Neuronal stem cell (in vitro differentiated cells): ENCODE data around the gene FSIP1.
"Not testable (repeated sequence)": the region's sequence is repeated elsewhere in the genome, so short reads cannot be mapped to it uniquely, and the experiment has no call there.

Experiments used
- DNase-seq: peaks from one replicate; pipeline ENCODE4 v3.0.0-alpha.2; 2013; ENCODE audit warnings: low spot score
- H2AFZ ChIP-seq: one replicate; pipeline ENCODE4 v1.6.1; 2013; ENCODE audit warnings: mild to moderate bottlenecking, low read length, inconsistent platforms
- H2AK5ac ChIP-seq: 2 replicates; pipeline ENCODE4 v1.6.1; 2013; ENCODE audit warnings: low read depth, mild to moderate bottlenecking, inconsistent platforms, low read length, moderate library complexity, mixed read lengths
- H2BK120ac ChIP-seq: 2 replicates; pipeline ENCODE4 v1.6.1; 2013; ENCODE audit warnings: low read depth, mild to moderate bottlenecking, inconsistent platforms, low read length, moderate library complexity, mixed read lengths
- H2BK12ac ChIP-seq: one replicate; pipeline ENCODE4 v1.6.1; 2013; ENCODE audit warnings: low read length, inconsistent platforms
- H2BK15ac ChIP-seq: 2 replicates; pipeline ENCODE4 v1.6.1; 2013; ENCODE audit warnings: mild to moderate bottlenecking, low read length, inconsistent platforms, mixed read lengths
- H2BK5ac ChIP-seq: one replicate; pipeline ENCODE4 v1.6.1; 2013; ENCODE audit warnings: inconsistent platforms, mild to moderate bottlenecking, low read length, moderate library complexity
- H3K14ac ChIP-seq: one replicate; pipeline ENCODE4 v1.6.1; 2013; ENCODE audit warnings: low read length, inconsistent platforms
- H3K18ac ChIP-seq: 2 replicates; pipeline ENCODE4 v1.6.1; 2013; ENCODE audit warnings: low read length, inconsistent platforms
- H3K23ac ChIP-seq: 2 replicates; pipeline ENCODE4 v1.6.1; 2013; ENCODE audit warnings: low read depth, mild to moderate bottlenecking, mixed read lengths, low read length, inconsistent platforms; ENCODE audit not compliant: poor library complexity
- H3K27ac ChIP-seq: replicated peaks from 3 replicates; pipeline ENCODE4 v1.5.1; 2013; ENCODE audit warnings: low read length, inconsistent platforms
- H3K27me3 ChIP-seq, 3 experiments: 2 replicates each; pipeline ENCODE4 v1.6.1; 2013; ENCODE audit warnings: low read length in 3 of 3, mild to moderate bottlenecking in 2 of 3, inconsistent platforms in 1 of 3, low read depth in 1 of 3, mixed read lengths in 1 of 3, moderate library complexity in 1 of 3; ENCODE audit not compliant: control insufficient read depth in 3 of 3, insufficient read depth in 3 of 3
- H3K36me3 ChIP-seq, 2 donors: replicated peaks in 1 of 2; 2 replicates each; pipeline ENCODE4 v1.6.1; 2013; ENCODE audit warnings: low read length in 2 of 2; ENCODE audit not compliant: control insufficient read depth in 2 of 2, insufficient read depth in 2 of 2
- H3K4ac ChIP-seq: 2 replicates; pipeline ENCODE4 v1.6.1; 2013; ENCODE audit warnings: inconsistent platforms, mild to moderate bottlenecking, low read length, moderate library complexity
- H3K4me1 ChIP-seq, 2 donors: 1 replicate in 1 of 2; 2 replicates in 1 of 2; pipeline ENCODE4 v1.6.1; 2013; ENCODE audit warnings: low read length in 2 of 2, low read depth in 1 of 2; ENCODE audit not compliant: control insufficient read depth in 2 of 2, insufficient read depth in 1 of 2
- H3K4me2 ChIP-seq: one replicate; pipeline ENCODE4 v1.6.1; 2013; ENCODE audit warnings: mild to moderate bottlenecking, low read length, inconsistent platforms; ENCODE audit not compliant: insufficient read depth, poor library complexity, severe bottlenecking
- H3K4me3 ChIP-seq, 2 donors: 2 replicates each; pipeline ENCODE4 v1.5.1; 2013; ENCODE audit warnings: low read length in 2 of 2, mild to moderate bottlenecking in 2 of 2, inconsistent platforms in 1 of 2, moderate library complexity in 1 of 2
- H3K79me1 ChIP-seq: one replicate; pipeline ENCODE4 v1.6.1; 2013; ENCODE audit warnings: low read depth, mild to moderate bottlenecking, inconsistent platforms, low read length, moderate library complexity
- H3K9ac ChIP-seq: one replicate; pipeline ENCODE4 v1.6.1; 2013; ENCODE audit warnings: mild to moderate bottlenecking, low read depth, low read length, inconsistent platforms; ENCODE audit not compliant: poor library complexity
- H3K9me3 ChIP-seq, 2 donors: replicated peaks in 1 of 2; 2 replicates each; pipeline versions ENCODE3 to v1.6.1; 2013; ENCODE audit warnings: low read length in 2 of 2, mild to moderate bottlenecking in 2 of 2, inconsistent platforms in 1 of 2, low read depth in 1 of 2, mixed read lengths in 1 of 2, moderate library complexity in 1 of 2; ENCODE audit not compliant: control insufficient read depth in 2 of 2, insufficient read depth in 1 of 2
- H4K8ac ChIP-seq: one replicate; pipeline ENCODE4 v1.6.1; 2013; ENCODE audit warnings: low read depth, mild to moderate bottlenecking, inconsistent platforms, low read length, moderate library complexity
- H4K91ac ChIP-seq: one replicate; pipeline ENCODE4 v1.6.1; 2013; ENCODE audit warnings: low read length, low read depth, mild to moderate bottlenecking, inconsistent platforms; ENCODE audit not compliant: poor library complexity
- WGBS, 2 donors: extraction: QIAGEN DNeasy Blood & Tissue Kit; methylation state at CpG; one replicate each; pipeline ENCODE4 v1.1.7; 2013; ENCODE audit warnings: missing lambda C conversion rate in 2 of 2, mixed read lengths in 1 of 2; ENCODE audit not compliant: insufficient read length in 2 of 2, insufficient replicate concordance in 1 of 2; ENCODE audit errors: extremely low coverage in 2 of 2; 5-methylcytosine and 5-hydroxymethylcytosine counted together

Gene FSIP1

DNA sequence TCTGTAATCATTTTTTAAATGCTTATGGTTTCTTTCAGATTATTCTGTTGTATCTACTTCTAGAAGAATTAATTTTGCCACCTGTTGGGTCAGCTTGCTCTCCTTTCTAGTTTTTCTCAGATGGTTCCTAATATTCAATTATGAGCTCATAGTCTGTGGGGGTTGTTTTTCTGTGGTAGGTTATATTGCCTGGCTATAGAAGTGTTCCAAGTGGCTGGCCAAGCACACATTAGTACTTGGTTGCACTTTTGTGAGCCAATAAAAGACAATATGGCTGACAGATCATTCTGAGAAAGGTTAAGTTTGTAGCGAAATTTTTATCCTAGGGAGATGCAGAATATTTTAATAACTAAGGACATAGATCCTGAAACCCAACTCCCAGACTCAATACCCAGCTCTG lies 31.8 kb upstream of the FSIP1 start:
- Histone ChIP-seq H2BK12ac (no peak overlapping the region), H3K79me1 (no peaks in the 10 kb centered on the region), H2BK120ac (no peak overlapping the region), H3K23ac (no peak overlapping the region), H3K4ac (no peak overlapping the region), H2BK15ac (no peak overlapping the region), H3K9ac (no peak overlapping the region), H4K91ac (no peak overlapping the region), H3K27me3 (peaks cover 0 to 17% (median 0%) of the 10 kb centered on the region in 3 experiments), H3K18ac (no peak overlapping the region), H2AFZ (no peak overlapping the region), H3K14ac (no peak overlapping the region), H3K36me3 (no peaks in the 10 kb centered on the region), H3K27ac (no peak overlapping the region), H3K4me3 (no peak overlapping the region), H3K4me2 (no peak overlapping the region), H2AK5ac (no peak overlapping the region), H3K4me1 (no peaks in the 10 kb centered on the region), H4K8ac (no peak overlapping the region), H2BK5ac (no peak overlapping the region), H3K9me3 (no peaks in the 10 kb centered on the region)
- no peak for DNase-seq
- WGBS, 2 donors = no CpG with 5 or more reads among the region's 1 CpG

DNA sequence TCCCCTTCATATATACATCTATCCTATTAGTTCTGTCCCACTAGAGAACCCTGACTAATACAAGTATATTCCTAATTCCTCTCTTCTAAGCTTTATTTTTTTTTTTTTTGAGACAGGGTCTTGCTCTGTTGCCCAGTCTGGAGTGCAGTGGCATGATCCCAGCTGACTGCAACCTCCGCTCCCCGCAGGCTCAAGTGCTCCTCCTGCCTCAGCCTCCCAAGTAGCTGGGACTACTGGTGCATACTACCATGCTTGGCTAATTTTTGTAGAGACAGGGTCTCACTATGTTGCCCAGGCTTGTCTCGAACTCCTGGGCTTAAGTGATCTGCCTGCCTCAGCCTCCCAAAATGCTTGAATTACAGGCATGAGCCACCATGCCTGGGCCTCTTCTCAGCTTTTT lies 30.0 kb upstream of the FSIP1 start:
- not testable (repeated sequence) for H3K4ac ChIP-seq, H3K23ac ChIP-seq, H3K4me3 ChIP-seq, H4K91ac ChIP-seq, H2AK5ac ChIP-seq, H3K18ac ChIP-seq, H2AFZ ChIP-seq, H3K27ac ChIP-seq, H3K9me3 ChIP-seq, H2BK12ac ChIP-seq, DNase-seq, H3K9ac ChIP-seq, H3K4me2 ChIP-seq, H3K79me1 ChIP-seq, H4K8ac ChIP-seq, H2BK15ac ChIP-seq, H3K4me1 ChIP-seq, H2BK5ac ChIP-seq, H3K36me3 ChIP-seq, H3K14ac ChIP-seq, H2BK120ac ChIP-seq
- no CpG with 5 or more reads among the region's 3 CpGs for WGBS, 2 donors
- peaks cover 0 to 28% (median 0%) of the 10 kb centered on the region in 3 experiments for H3K27me3 ChIP-seq

DNA sequence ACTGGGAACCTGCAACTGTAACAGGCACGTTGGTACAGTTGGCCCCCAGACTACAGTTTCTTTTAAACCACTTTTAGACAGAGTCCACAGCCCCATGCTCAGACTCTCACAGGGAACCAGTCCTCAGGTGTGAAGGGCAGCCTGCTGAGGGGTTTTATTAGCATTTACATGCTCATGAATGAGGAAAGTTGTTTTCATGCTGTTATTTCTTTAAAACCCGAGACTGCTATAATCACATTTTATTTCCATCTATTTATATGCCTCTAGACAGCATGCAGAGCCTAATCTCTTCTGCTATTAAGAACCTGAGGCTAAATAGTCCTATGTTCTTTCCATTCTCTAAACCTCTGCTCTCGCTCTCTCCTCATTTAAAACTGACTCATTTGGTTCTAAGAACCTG lies 26.3 kb upstream of the FSIP1 start:
- Histone ChIP-seq H2BK15ac (no peak overlapping the region), H3K9me3 (no peaks in the 10 kb centered on the region), H2AK5ac (no peak overlapping the region), H3K18ac (no peak overlapping the region), H4K8ac (no peak overlapping the region), H4K91ac (no peak overlapping the region), H3K4ac (no peak overlapping the region), H3K4me1 (peaks cover 0 to 4% of the 10 kb centered on the region in 2 donors), H3K9ac (no peak overlapping the region), H2BK12ac (no peak overlapping the region), H3K27ac (no peak overlapping the region), H3K4me2 (no peak overlapping the region), H2BK120ac (no peak overlapping the region), H3K14ac (no peak overlapping the region), H3K4me3 (no peak overlapping the region), H3K79me1 (no peaks in the 10 kb centered on the region), H2BK5ac (no peak overlapping the region), H2AFZ (no peak overlapping the region), H3K36me3 (no peaks in the 10 kb centered on the region), H3K27me3 (peaks cover 0 to 19% (median 0%) of the 10 kb centered on the region in 3 experiments), H3K23ac (no peak overlapping the region)
- no CpG with 5 or more reads among the region's 3 CpGs for WGBS, 2 donors
- DNase-seq = no peak

DNA sequence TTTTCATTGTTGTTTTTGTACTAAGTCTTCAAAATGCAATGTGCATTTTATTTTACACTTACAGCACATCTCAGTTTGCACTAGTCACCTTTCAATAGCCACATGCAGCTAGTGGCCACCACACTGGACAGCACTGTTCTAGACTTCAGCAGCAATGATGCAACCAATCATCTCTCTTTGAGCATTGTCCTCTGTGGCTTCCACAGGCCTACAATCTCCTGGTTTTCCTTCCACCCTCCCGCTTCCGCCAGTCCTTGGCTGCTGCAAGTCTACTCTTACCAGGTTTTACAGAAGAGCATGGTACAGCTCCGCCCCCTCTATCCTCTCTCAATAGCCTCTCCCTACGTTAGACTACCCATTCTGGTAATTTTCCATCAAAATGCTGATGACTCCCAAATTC lies 25.1 kb upstream of the FSIP1 start:
- Histone ChIP-seq H3K9ac (no peak overlapping the region), H3K14ac (no peak overlapping the region), H4K8ac (no peak overlapping the region), H3K27ac (no peak overlapping the region), H3K79me1 (no peaks in the 10 kb centered on the region), H3K18ac (no peak overlapping the region), H2AFZ (no peak overlapping the region), H3K4me2 (no peak overlapping the region), H2BK120ac (no peak overlapping the region), H2BK15ac (no peak overlapping the region), H4K91ac (no peak overlapping the region), H3K4me3 (peak overlapping the region in 1 of 2 donors; percentile 42), H2BK5ac (no peak overlapping the region), H2BK12ac (no peak overlapping the region), H3K4me1 (peaks cover 0 to 4% of the 10 kb centered on the region in 2 donors), H3K4ac (no peak overlapping the region), H2AK5ac (no peak overlapping the region), H3K23ac (no peak overlapping the region), H3K9me3 (no peaks in the 10 kb centered on the region), H3K27me3 (peaks cover 0 to 13% (median 0%) of the 10 kb centered on the region in 3 experiments), H3K36me3 (no peaks in the 10 kb centered on the region)
- WGBS, 2 donors = no CpG with 5 or more reads among the region's 4 CpGs
- DNase-seq = no peak
